GM12873 (cell line): Measurements from ENCODE around the gene SDK1.

ENCODE experiments used
- TF ChIP-seq, protein P1 (sequence below): IDR thresholded peaks from 2 replicates; pipeline ENCODE4 v1.5.1; 2012; ENCODE audit warnings: low read depth, mild to moderate bottlenecking, moderate library complexity, low read length, control low read depth; ENCODE audit not compliant: insufficient read depth; ENCODE audit errors: missing control alignments

The SDK1 gene

GRCh38 chr7:3605222-3605621 is 304.2 kb downstream of the SDK1 start:
- TF ChIP-seq, protein P1, sequence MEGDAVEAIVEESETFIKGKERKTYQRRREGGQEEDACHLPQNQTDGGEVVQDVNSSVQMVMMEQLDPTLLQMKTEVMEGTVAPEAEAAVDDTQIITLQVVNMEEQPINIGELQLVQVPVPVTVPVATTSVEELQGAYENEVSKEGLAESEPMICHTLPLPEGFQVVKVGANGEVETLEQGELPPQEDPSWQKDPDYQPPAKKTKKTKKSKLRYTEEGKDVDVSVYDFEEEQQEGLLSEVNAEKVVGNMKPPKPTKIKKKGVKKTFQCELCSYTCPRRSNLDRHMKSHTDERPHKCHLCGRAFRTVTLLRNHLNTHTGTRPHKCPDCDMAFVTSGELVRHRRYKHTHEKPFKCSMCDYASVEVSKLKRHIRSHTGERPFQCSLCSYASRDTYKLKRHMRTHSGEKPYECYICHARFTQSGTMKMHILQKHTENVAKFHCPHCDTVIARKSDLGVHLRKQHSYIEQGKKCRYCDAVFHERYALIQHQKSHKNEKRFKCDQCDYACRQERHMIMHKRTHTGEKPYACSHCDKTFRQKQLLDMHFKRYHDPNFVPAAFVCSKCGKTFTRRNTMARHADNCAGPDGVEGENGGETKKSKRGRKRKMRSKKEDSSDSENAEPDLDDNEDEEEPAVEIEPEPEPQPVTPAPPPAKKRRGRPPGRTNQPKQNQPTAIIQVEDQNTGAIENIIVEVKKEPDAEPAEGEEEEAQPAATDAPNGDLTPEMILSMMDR: no peak

- TF ChIP-seq, protein P1: no peak
Observed at GRCh38 chr7:3606436-3606835, 305.4 kb downstream of the SDK1 start.

GRCh38 chr7:3607847-3608246 is 306.8 kb downstream of the SDK1 start:
- TF ChIP-seq, protein P1: no peak

GRCh38 chr7:3616306-3616705 is 315.3 kb downstream of the SDK1 start:
- TF ChIP-seq, protein P1: no peak

DNA sequence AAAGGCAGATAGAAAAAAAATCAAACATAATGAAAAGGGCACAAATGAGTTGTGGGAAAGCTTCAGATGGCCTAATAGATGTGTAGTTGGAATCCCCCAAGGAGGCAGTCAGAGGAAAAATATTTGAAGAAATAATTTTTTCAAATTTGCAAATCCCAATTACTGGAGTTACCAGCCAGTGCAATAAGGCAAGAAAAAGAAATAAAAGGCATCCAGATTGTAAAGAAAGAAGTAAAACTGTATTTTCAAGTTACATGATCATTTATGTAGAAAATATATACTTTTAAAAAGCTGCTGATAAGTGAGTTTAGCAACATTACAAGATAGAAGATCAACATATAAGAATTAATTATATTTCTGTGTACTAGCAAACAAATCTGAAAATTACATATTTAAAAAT is 329.0 kb downstream of the SDK1 start:
- TF ChIP-seq, protein P1: no peak

GRCh38 chr7:3634396-3634795 is 333.3 kb downstream of the SDK1 start:
- TF ChIP-seq, protein P1: no peak

DNA sequence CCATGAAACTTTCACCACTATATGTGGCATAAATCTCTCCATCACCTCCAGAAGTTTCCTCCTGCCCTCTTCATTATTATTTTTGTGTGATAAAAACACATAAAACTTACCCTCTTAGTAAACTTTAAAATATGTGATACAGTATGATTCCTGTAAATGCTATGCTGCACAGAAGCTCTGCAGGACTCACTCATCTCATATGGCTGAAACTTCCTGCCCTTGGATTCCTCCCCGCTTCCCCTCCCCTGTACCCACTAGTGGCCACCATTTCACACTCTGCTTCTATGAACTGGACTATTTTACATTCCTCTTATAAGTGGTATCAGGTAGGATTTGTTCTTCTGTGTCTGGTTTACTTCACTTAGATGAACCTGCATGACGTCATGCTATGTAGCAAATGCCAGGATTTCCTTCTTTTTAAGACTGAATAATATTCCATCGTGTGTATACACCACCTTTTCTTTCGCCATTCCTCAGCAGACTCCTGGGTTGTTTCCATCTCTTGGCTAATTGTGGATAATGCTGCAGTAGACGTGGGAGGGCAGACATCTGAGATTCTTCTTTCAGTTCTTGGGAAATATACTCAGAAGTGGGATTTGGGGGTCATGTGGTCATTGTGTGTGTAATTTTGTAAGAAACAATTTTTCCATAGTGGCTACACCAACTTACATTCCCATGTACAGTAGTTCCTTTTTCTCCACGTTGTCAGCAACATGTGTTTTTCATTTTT is 335.2 kb downstream of the SDK1 start:
- TF ChIP-seq, protein P1: no peak

DNA sequence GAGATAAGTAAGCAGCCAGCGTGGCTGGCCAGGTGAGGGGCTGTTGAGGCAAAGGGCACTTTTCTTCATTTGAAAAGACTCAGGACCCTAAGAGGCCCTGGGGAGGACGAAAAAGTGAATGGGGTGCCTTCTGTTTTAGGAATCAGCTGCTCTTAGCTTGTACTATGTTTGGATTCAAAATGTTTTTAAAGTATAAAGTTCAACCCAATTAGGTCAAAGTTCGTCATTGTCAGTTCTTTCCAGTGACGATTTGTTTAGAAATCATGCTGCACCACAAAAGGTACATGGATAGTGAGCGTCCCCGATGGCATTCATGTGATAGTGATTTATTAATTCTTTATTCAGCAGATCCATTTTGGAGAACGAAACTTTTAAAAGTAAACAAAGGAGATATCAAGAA is 338.2 kb downstream of the SDK1 start:
- TF ChIP-seq, protein P1: no peak
